Stimulated activated naive B cell treated with anti-CD40 and anti-IgM and Interleukin-4, amounts not matched to agents 10 μg/mL and 1 μg/mL and 100 μg/mL, for 72 hours (primary cell): ENCODE measurements around the gene KNOP1.
"Not testable (repeated sequence)": the region's sequence is repeated elsewhere in the genome, so short reads cannot be mapped to it uniquely, and the experiment has no call there.

Source experiments
- ATAC-seq, 2 donors: fragments of 150-1000 bp; cut with Tn5 transposase; replicated peaks; 2 replicates each; pipeline ENCODE4 v1.10.0; 2021; ENCODE audit warnings: moderate library complexity in 1 of 2
- DNase-seq: peaks from one replicate; pipeline ENCODE4 v3.0.0; 2021
- H3K27ac Mint-ChIP-seq: one replicate; pipeline ENCODE4 v1.8.0; 2022; ENCODE audit warnings: mild to moderate bottlenecking, mixed read lengths
- H3K27me3 Mint-ChIP-seq, 2 donors: one replicate each; pipeline ENCODE4 v1.8.0; 2022; ENCODE audit warnings: mixed read lengths in 2 of 2
- H3K36me3 Mint-ChIP-seq, 2 donors: one replicate each; pipeline ENCODE4 v1.8.0; 2022; ENCODE audit warnings: mixed read lengths in 2 of 2, mild to moderate bottlenecking in 1 of 2
- H3K4me1 Mint-ChIP-seq, 2 donors: one replicate each; pipeline ENCODE4 v1.8.0; 2022; ENCODE audit warnings: mixed read lengths in 2 of 2, mild to moderate bottlenecking in 1 of 2
- H3K4me3 Mint-ChIP-seq, 2 donors: one replicate each; pipeline ENCODE4 v1.8.0; 2022; ENCODE audit warnings: mild to moderate bottlenecking in 2 of 2, mixed read lengths in 2 of 2, moderate library complexity in 1 of 2
- H3K9me3 Mint-ChIP-seq, 2 donors: one replicate each; pipeline ENCODE4 v1.8.0; 2022; ENCODE audit warnings: mixed read lengths in 2 of 2, mild to moderate bottlenecking in 1 of 2

KNOP1 gene

GRCh38 chr16:19665313-19665712, 52.7 kb downstream of the KNOP1 start:
- Mint-ChIP-seq H3K9me3 (peaks cover 3 to 11% of the 10 kb centered on the region in 2 donors), H3K36me3 (peaks cover 57 to 77% of the 10 kb centered on the region in 2 donors)
- H3K27ac Mint-ChIP-seq, H3K4me3 Mint-ChIP-seq, H3K27me3 Mint-ChIP-seq, ATAC-seq, H3K4me1 Mint-ChIP-seq, DNase-seq: not testable (repeated sequence)

GRCh38 chr16:19664166-19664565, 53.9 kb downstream of the KNOP1 start:
- peaks cover 55 to 77% of the 10 kb centered on the region in 2 donors for H3K36me3 Mint-ChIP-seq
- H3K27ac Mint-ChIP-seq = no peak overlapping the region
- no peaks in the 10 kb centered on the region for H3K27me3 Mint-ChIP-seq
- peaks cover 3 to 11% of the 10 kb centered on the region in 2 donors for H3K9me3 Mint-ChIP-seq
- no peak overlapping the region for H3K4me3 Mint-ChIP-seq
- ATAC-seq = no peak
- DNase-seq = no peak
- H3K4me1 Mint-ChIP-seq = peaks cover 0 to 2% of the 10 kb centered on the region in 2 donors

- H3K4me1 Mint-ChIP-seq = peaks cover 0 to 2% of the 10 kb centered on the region in 2 donors
These were observed 55.7 kb downstream of the KNOP1 start for GRCh38 chr16:19662351-19662750.

GRCh38 chr16:19660432-19660831, 57.6 kb downstream of the KNOP1 start:
- Mint-ChIP-seq H3K27me3 (no peaks in the 10 kb centered on the region), H3K4me3 (no peak overlapping the region), H3K27ac (no peak overlapping the region), H3K9me3 (peaks cover 3 to 9% of the 10 kb centered on the region in 2 donors), H3K4me1 (peaks cover 0 to 2% of the 10 kb centered on the region in 2 donors), H3K36me3 (peaks cover 55 to 79% of the 10 kb centered on the region in 2 donors)
- ATAC-seq (no peak), DNase-seq (no peak)

More at GRCh38 chr16:19662351-19662750, 55.7 kb downstream of the KNOP1 start:
- H3K4me3 Mint-ChIP-seq = no peak overlapping the region
- peaks cover 3 to 11% of the 10 kb centered on the region in 2 donors for H3K9me3 Mint-ChIP-seq
- no peak overlapping the region for H3K27ac Mint-ChIP-seq
- DNase-seq = no peak
- peaks cover 51 to 74% of the 10 kb centered on the region in 2 donors for H3K36me3 Mint-ChIP-seq
- no peak for ATAC-seq
- H3K27me3 Mint-ChIP-seq = no peaks in the 10 kb centered on the region

GRCh38 chr16:19659554-19659953, 58.5 kb downstream of the KNOP1 start:
- no peak for DNase-seq
- no peaks in the 10 kb centered on the region for H3K27me3 Mint-ChIP-seq
- no peak for ATAC-seq
- peaks cover 0 to 2% of the 10 kb centered on the region in 2 donors for H3K4me1 Mint-ChIP-seq
- H3K36me3 Mint-ChIP-seq = peaks cover 52 to 81% of the 10 kb centered on the region in 2 donors
- H3K27ac Mint-ChIP-seq = no peak overlapping the region
- no peak overlapping the region for H3K4me3 Mint-ChIP-seq
- peaks cover 0 to 5% of the 10 kb centered on the region in 2 donors for H3K9me3 Mint-ChIP-seq

GRCh38 chr16:19657831-19658230, 60.2 kb downstream of the KNOP1 start:
- peaks cover 0 to 2% of the 10 kb centered on the region in 2 donors for H3K4me1 Mint-ChIP-seq
- no peak for DNase-seq
- H3K36me3 Mint-ChIP-seq = peaks cover 56 to 87% of the 10 kb centered on the region in 2 donors
- peaks cover 0 to 5% of the 10 kb centered on the region in 2 donors for H3K9me3 Mint-ChIP-seq
- H3K27ac Mint-ChIP-seq = no peak overlapping the region
- ATAC-seq = no peak
- H3K27me3 Mint-ChIP-seq = no peaks in the 10 kb centered on the region
- no peak overlapping the region for H3K4me3 Mint-ChIP-seq

- Mint-ChIP-seq H3K27ac (no peak overlapping the region), H3K4me1 (peaks cover 0 to under 1% of the 10 kb centered on the region in 2 donors), H3K27me3 (no peaks in the 10 kb centered on the region), H3K4me3 (no peak overlapping the region), H3K36me3 (peaks cover 52 to 86% of the 10 kb centered on the region in 2 donors), H3K9me3 (no peaks in the 10 kb centered on the region)
- ATAC-seq (no peak), DNase-seq (no peak)
These were observed 62.7 kb downstream of the KNOP1 start for GRCh38 chr16:19655242-19655777.

GRCh38 chr16:19654147-19654546, 63.9 kb downstream of the KNOP1 start:
- DNase-seq = no peak
- Mint-ChIP-seq H3K36me3 (peaks cover 51 to 77% of the 10 kb centered on the region in 2 donors), H3K9me3 (no peaks in the 10 kb centered on the region), H3K27ac (no peak overlapping the region), H3K27me3 (no peaks in the 10 kb centered on the region), H3K4me3 (no peak overlapping the region), H3K4me1 (no peaks in the 10 kb centered on the region)
- no peak for ATAC-seq
